Measurements from ENCODE around the gene SMIM13.

SMIM13 gene

GRCh38 chr6:11177271-11177670 is 83.6 kb downstream of the SMIM13 start:
- no peak for TF ChIP-seq TAF1 (IDR thresholded peaks at IDR 0.05; ENCODE audit: low read depth, low read length)
- no peak for TF ChIP-seq POLR2A (IDR thresholded peaks at IDR 0.05; ENCODE audit: low read depth, low read length)
- TF ChIP-seq POU2F2 (IDR thresholded peaks at IDR 0.05; ENCODE audit: low read depth, low read length), result no peak
- TF ChIP-seq SPI1 (IDR thresholded peaks at IDR 0.05; ENCODE audit: low read depth, low read length), result no peak
- TF ChIP-seq POLR2AphosphoS5 (IDR thresholded peaks at IDR 0.05; ENCODE audit: low read depth, low read length), result no peak
- no peak for TF ChIP-seq PAX5 (IDR thresholded peaks at IDR 0.05; ENCODE audit: insufficient read depth, low read length, severe bottlenecking)
- FAIRE-seq (no peak), DNase-seq (ENCODE audit: insufficient read length, low spot score) (no peak)

DNA sequence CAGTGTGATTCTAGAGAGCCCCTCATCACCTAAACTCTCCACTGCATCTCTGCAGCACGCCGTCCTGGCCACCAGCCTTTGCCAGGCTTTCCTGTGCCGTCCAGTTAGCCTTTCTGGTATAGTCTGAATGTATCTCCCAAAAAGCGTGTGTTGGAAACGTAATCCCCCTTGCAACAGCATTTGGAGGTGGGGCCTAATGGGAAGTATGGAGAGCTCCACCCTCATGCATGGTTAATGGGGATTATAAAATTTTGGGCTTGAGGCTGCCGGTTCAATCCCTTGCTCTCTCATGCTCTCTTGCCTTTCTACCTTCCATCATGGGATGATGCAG is 85.4 kb downstream of the SMIM13 start:
- DNase-seq (ENCODE audit: insufficient read length, low spot score) (no peak), FAIRE-seq (no peak)
- TF ChIP-seq POU2F2 (IDR thresholded peaks at IDR 0.05; ENCODE audit: low read depth, low read length), result no peak
- TF ChIP-seq SPI1 (IDR thresholded peaks at IDR 0.05; ENCODE audit: low read depth, low read length), result no peak
- TF ChIP-seq POLR2AphosphoS5 (IDR thresholded peaks at IDR 0.05; ENCODE audit: low read depth, low read length), result no peak
- TF ChIP-seq PAX5 (IDR thresholded peaks at IDR 0.05; ENCODE audit: insufficient read depth, low read length, severe bottlenecking), result no peak
- no peak for TF ChIP-seq TAF1 (IDR thresholded peaks at IDR 0.05; ENCODE audit: low read depth, low read length)
- no peak for TF ChIP-seq POLR2A (IDR thresholded peaks at IDR 0.05; ENCODE audit: low read depth, low read length)

DNA sequence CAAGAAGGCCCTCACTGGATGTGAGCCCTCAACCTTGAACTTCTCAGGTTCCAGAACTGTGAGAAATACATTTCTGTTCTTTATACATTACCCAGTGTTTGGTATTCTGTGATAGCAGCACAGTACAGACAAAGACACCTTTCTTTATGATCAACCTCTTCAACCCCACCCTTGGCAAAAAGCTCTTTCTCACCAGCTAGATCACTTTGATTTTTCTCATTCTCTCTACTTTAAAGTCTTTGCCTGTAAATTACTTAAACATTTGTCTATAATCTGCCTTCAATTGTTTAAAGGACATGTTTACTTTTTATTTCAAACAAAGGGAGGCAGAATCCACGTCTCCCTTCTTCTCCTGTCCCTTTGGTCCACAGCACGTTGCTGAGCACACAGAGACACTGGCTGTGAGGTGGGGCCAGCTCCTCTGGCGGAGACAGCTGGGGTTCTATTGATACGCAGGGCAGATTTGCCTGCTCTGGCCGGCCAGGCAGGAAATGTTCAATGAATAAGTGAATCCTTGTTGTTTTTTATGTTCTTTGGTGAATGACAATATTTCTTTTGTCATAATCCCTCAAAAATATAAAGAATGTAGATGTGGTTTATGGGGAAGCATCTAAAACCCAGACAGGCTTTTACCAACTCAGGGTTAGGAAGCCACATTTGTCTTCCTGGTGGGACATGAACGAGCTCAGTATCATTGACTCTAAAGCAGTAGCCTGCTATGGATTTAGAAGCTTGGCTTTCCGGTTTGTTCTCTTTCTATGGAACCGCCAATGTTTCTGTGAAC is 86.0 kb downstream of the SMIM13 start:
- TF ChIP-seq POLR2AphosphoS5 (IDR thresholded peaks at IDR 0.05; ENCODE audit: low read depth, low read length) (no peak), SPI1 (IDR thresholded peaks at IDR 0.05; ENCODE audit: low read depth, low read length) (no peak), TAF1 (IDR thresholded peaks at IDR 0.05; ENCODE audit: low read depth, low read length) (no peak), PAX5 (IDR thresholded peaks at IDR 0.05; ENCODE audit: insufficient read depth, low read length, severe bottlenecking) (no peak), POU2F2 (IDR thresholded peaks at IDR 0.05; ENCODE audit: low read depth, low read length) (no peak), POLR2A (IDR thresholded peaks at IDR 0.05; ENCODE audit: low read depth, low read length) (no peak)
- DNase-seq (ENCODE audit: insufficient read length, low spot score) (no peak), FAIRE-seq (no peak)

GRCh38 chr6:11181478-11182136 is 88.0 kb downstream of the SMIM13 start:
- DNase-seq (ENCODE audit: insufficient read length, low spot score), result no peak
- TF ChIP-seq PAX5 (IDR thresholded peaks at IDR 0.05; ENCODE audit: insufficient read depth, low read length, severe bottlenecking) (no peak), POU2F2 (IDR thresholded peaks at IDR 0.05; ENCODE audit: low read depth, low read length) (no peak), POLR2AphosphoS5 (IDR thresholded peaks at IDR 0.05; ENCODE audit: low read depth, low read length) (no peak), TAF1 (IDR thresholded peaks at IDR 0.05; ENCODE audit: low read depth, low read length) (no peak), POLR2A (IDR thresholded peaks at IDR 0.05; ENCODE audit: low read depth, low read length) (no peak), SPI1 (IDR thresholded peaks at IDR 0.05; ENCODE audit: low read depth, low read length) (no peak)
- FAIRE-seq, result no peak

DNA sequence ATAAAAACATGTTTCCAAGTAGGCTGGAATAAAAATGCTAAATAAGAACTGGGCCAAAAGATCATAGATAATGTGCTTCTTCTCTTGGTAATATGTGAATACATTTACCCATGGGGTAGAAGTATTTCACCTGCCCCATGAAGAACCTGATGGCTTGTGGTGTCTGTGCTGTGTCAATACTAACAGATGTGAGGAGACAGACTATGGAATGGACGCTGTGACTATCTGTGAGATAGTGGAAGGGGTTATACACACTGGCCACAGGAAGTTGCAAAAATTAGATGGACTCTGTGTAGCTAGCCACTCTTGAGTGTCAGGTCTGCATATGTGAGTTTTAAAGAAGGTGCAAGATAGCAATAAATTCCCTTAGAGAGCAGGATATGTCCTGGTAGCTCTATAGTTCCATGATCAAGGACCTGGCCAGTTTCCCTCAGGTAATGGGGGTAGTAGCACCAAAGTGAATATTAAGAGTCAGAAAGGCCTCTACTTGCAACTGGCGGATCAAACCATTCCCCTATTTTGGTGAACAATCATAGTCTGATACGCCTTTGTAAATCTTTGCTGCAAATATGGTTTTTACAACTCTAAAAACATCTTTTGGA is 90.2 kb downstream of the SMIM13 start:
- no peak for DNase-seq (ENCODE audit: insufficient read length, low spot score)
- FAIRE-seq, result no peak
- TF ChIP-seq POU2F2 (IDR thresholded peaks at IDR 0.05; ENCODE audit: low read depth, low read length) (no peak), SPI1 (IDR thresholded peaks at IDR 0.05; ENCODE audit: low read depth, low read length) (no peak), POLR2A (IDR thresholded peaks at IDR 0.05; ENCODE audit: low read depth, low read length) (no peak), POLR2AphosphoS5 (IDR thresholded peaks at IDR 0.05; ENCODE audit: low read depth, low read length) (no peak), PAX5 (IDR thresholded peaks at IDR 0.05; ENCODE audit: insufficient read depth, low read length, severe bottlenecking) (no peak), TAF1 (IDR thresholded peaks at IDR 0.05; ENCODE audit: low read depth, low read length) (no peak)

- no peak for FAIRE-seq
- DNase-seq (ENCODE audit: insufficient read length, low spot score), result no peak
- no peak for TF ChIP-seq POLR2AphosphoS5 (IDR thresholded peaks at IDR 0.05; ENCODE audit: low read depth, low read length)
- no peak for TF ChIP-seq SPI1 (IDR thresholded peaks at IDR 0.05; ENCODE audit: low read depth, low read length)
- no peak for TF ChIP-seq TAF1 (IDR thresholded peaks at IDR 0.05; ENCODE audit: low read depth, low read length)
- TF ChIP-seq POLR2A (IDR thresholded peaks at IDR 0.05; ENCODE audit: low read depth, low read length), result no peak
- no peak for TF ChIP-seq PAX5 (IDR thresholded peaks at IDR 0.05; ENCODE audit: insufficient read depth, low read length, severe bottlenecking)
- no peak for TF ChIP-seq POU2F2 (IDR thresholded peaks at IDR 0.05; ENCODE audit: low read depth, low read length)
Measured at GRCh38 chr6:11185204-11185842, 91.7 kb downstream of the SMIM13 start.

GRCh38 chr6:11187301-11187700 is 93.7 kb downstream of the SMIM13 start:
- no peak for TF ChIP-seq TAF1 (IDR thresholded peaks at IDR 0.05; ENCODE audit: low read depth, low read length)
- no peak for TF ChIP-seq PAX5 (IDR thresholded peaks at IDR 0.05; ENCODE audit: insufficient read depth, low read length, severe bottlenecking)
- no peak for TF ChIP-seq POLR2AphosphoS5 (IDR thresholded peaks at IDR 0.05; ENCODE audit: low read depth, low read length)
- no peak for TF ChIP-seq POLR2A (IDR thresholded peaks at IDR 0.05; ENCODE audit: low read depth, low read length)
- no peak for TF ChIP-seq SPI1 (IDR thresholded peaks at IDR 0.05; ENCODE audit: low read depth, low read length)
- TF ChIP-seq POU2F2 (IDR thresholded peaks at IDR 0.05; ENCODE audit: low read depth, low read length), result no peak
- no peak for FAIRE-seq
- DNase-seq (ENCODE audit: insufficient read length, low spot score), result no peak

Measured in GM12891 (cell line).